NB4 (cell line): ENCODE data around the gene SOX1.

Experiments
- DNase-seq: peaks from one replicate; pipeline ENCODE4 v3.0.0; 2010; ENCODE audit warnings: low read depth
- H3K4me3 ChIP-seq: one replicate; pipeline ENCODE4 v1.5.1; 2011; ENCODE audit warnings: mild to moderate bottlenecking, low read depth, low read length, moderate library complexity
- MYC ChIP-seq: IDR thresholded peaks from 2 replicates; pipeline ENCODE4 v1.6.1; 2011; ENCODE audit warnings: low read depth, low read length
- POLR2A ChIP-seq: IDR thresholded peaks from 2 replicates; pipeline ENCODE4 v1.6.1; 2011; ENCODE audit warnings: mild to moderate bottlenecking; ENCODE audit not compliant: insufficient read length; ENCODE audit errors: extremely low read depth
- TF ChIP-seq, protein P1 (sequence below): IDR thresholded peaks from one replicate; pipeline ENCODE4 v1.5.1; 2012; ENCODE audit warnings: low read depth, low read length
- TF ChIP-seq, protein P2 (sequence below): IDR thresholded peaks from 2 replicates; pipeline ENCODE4 v1.6.1; 2011; ENCODE audit warnings: low read depth, low read length

SOX1 gene

DNA sequence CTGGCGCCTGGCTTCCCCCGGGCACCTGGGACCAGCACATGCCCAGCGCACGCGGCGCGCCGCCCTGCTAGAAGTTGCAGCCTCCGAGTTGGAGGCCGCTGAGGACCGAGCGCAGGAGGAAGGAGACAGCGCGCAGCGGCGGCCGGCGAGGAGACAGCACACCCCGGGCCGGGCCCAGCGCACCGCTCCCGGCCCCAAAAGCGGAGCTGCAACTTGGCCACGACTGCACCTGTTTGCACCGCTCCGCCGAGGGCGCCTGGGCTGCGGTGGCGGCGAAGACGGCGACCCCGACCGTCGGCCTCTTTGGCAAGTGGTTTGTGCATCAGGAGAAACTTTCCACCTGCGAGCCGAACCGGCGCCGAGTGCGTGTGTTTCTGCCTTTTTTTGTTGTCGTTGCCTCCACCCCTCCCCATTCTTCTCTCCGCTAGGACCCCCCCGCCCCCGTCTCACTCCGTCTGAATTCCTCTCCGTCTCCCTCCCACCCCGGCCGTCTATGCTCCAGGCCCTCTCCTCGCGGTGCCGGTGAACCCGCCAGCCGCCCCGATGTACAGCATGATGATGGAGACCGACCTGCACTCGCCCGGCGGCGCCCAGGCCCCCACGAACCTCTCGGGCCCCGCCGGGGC lies at the start of gene SOX1:
Gene SOX1, plus strand, starts transcription at position 34 of the 626 bp plus-strand sequence. Its CDS starts 510 bp downstream, at position 544.
- TF ChIP-seq, protein P1, sequence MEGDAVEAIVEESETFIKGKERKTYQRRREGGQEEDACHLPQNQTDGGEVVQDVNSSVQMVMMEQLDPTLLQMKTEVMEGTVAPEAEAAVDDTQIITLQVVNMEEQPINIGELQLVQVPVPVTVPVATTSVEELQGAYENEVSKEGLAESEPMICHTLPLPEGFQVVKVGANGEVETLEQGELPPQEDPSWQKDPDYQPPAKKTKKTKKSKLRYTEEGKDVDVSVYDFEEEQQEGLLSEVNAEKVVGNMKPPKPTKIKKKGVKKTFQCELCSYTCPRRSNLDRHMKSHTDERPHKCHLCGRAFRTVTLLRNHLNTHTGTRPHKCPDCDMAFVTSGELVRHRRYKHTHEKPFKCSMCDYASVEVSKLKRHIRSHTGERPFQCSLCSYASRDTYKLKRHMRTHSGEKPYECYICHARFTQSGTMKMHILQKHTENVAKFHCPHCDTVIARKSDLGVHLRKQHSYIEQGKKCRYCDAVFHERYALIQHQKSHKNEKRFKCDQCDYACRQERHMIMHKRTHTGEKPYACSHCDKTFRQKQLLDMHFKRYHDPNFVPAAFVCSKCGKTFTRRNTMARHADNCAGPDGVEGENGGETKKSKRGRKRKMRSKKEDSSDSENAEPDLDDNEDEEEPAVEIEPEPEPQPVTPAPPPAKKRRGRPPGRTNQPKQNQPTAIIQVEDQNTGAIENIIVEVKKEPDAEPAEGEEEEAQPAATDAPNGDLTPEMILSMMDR: no peak
- TF ChIP-seq MYC: no peak
- no peak for TF ChIP-seq POLR2A
- TF ChIP-seq, protein P2, sequence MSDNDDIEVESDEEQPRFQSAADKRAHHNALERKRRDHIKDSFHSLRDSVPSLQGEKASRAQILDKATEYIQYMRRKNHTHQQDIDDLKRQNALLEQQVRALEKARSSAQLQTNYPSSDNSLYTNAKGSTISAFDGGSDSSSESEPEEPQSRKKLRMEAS: no peak
- no peak for DNase-seq
- H3K4me3 ChIP-seq: no peak within 1 kb of the TSS

DNA sequence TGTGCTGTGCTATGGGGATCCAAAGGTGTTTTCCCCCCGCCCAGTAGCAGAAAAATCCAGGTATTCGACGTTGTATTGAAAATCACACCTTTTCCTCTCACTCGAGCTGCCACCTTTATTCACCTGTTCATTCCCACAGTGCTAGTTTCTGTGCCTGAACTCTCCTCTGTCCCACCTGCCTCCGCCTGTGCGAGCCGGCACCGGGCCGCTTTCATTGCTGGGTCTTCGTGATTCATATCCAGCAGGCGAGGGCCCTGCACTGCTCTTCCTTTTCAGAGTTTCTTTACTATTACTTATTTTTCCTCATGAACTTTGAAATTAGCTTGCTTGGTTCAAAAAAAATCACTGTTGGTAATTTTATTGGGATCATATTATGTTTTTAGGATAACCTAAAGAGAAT lies 42.4 kb upstream of the SOX1 start:
- TF ChIP-seq MYC: no peak
- no peak overlapping the region for H3K4me3 ChIP-seq
- DNase-seq: no peak

DNA sequence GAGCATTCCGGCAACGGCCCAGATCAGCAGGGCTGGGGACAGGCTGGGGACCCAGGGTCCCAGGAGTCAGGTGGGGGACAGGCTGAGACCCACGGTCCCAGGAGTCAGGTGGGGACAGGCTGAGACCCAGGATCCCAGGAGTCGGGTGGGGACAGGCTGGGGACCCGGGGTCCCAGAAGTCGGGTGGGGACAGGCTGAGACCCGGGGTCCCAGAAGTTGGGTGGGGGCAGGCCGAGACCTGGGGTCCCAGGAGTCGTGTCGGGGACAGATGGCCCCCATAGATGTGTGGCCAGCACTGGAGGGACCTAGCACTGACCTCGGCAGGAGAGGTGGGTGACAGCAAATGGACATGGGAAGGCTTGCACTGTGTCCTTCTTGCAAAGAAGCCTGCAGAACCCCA lies 39.7 kb upstream of the SOX1 start:
- no peak for TF ChIP-seq MYC
- no peak for TF ChIP-seq POLR2A
- TF ChIP-seq, protein P2: no peak
- TF ChIP-seq, protein P1: no peak
- no peak overlapping the region for H3K4me3 ChIP-seq
- DNase-seq: no peak

DNA sequence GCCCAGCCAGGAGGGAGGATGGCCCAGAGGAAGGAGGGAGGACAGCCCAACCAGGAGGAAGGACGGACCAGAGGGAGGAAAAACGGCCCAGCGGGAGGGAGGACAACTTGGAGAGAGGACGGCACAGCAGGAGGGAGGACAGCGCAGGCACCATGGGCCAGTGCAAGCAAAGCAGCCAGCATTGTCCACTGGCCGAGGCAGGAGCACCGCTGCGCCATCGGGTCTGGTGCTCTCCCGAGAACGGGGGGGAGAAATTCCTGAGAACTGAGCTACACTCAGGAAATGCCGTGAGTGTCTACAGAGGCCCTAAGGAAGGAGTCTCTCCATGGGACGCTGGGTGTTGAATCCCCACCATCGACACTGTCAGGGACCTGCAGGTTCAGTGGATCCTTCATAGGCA lies 38.5 kb upstream of the SOX1 start:
- DNase-seq: no peak
- no peak overlapping the region for H3K4me3 ChIP-seq
- TF ChIP-seq, protein P1: no peak
- TF ChIP-seq MYC (no peak), POLR2A (no peak)
- TF ChIP-seq, protein P2: no peak

DNA sequence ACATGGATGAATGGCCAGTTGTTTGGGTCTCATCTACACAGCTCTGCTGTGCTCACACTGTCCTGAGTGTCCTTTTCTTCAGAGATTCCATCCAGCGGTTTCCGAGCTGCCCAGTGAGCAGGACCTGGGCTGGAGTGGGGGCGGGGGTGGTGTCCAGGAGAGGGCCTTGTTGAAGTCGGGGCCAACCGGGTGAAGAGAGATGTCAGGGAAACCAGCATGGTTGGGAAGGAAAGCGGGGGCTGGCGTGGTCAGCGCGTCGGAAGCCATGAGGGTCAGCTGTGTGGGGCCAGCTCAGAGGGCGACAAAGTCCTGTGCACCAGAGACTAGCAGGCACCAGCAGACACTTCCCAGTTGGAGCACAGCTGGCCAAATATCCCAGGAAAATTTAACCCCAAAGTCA lies 37.8 kb upstream of the SOX1 start:
- TF ChIP-seq, protein P2: no peak
- no peak for DNase-seq
- H3K4me3 ChIP-seq: no peak overlapping the region

DNA sequence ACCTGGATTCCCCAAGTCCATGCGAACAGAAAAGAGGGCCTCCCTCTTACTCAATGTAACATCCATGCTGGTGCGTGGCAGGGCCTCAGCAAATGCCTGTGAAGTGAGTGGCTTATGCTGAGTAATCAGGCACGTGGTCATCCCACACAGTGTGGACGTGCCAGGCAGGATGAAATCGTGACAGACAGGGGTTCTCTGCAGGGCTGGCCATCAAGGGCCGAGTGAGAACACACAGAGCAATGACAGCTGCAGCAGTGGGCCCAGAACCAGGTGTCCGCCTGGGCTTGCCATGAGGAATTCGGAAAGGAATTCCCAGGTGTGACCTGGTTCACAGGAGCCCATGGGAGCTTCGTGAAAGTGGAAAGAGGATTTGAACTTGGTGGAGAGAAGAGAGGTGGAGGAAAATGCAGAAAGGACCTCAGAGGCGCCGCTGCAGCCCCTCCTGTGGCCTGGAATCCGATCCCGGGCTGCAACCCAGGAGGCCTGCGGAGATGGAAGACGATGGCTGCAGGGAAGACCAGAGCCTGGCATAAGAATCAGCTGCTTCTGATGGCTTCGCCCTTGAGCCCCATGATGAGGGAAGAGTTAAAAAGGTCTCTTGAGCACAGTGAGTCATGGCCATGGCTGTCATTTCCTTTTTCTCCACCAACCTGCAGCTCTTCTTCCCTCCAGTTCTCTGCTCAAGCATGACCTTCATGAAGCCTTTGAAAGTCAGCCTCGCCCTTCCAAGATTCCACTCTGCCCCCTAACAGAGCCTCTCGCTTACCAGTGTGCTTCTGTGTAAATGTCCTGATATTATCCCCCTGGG lies 34.6 kb upstream of the SOX1 start:
- TF ChIP-seq POLR2A (no peak), MYC (no peak)
- TF ChIP-seq, protein P2: no peak
- H3K4me3 ChIP-seq: no peak overlapping the region
- peak; percentile 18 for DNase-seq

DNA sequence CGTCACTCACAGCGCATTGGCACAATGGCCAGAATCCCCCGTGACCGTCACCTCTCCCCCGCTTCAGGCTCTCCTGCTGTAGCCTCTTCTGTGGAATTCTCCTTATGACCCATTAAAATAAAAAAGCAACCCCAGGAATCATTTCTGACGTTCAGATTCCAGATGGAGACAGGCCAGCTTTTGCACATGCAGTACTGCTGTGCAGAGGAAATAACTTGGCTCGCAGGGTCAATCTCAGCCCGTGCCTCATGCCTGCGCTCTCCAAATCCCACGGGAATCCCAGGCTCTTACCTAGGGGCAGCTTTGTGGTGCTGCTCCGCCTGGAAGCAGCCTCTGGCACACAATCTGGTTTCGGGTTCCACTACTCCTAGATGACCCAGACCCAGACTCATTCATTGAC lies 32.7 kb upstream of the SOX1 start:
- H3K4me3 ChIP-seq: no peak overlapping the region
- no peak for DNase-seq
- TF ChIP-seq MYC: no peak
- no peak for TF ChIP-seq POLR2A
- TF ChIP-seq, protein P1: no peak
- TF ChIP-seq, protein P2: no peak
